GM12878 (cell line): Measurements from ENCODE around the gene HSD3B1. TPM values are rescaled to one million over a fixed set of nuclear protein-coding genes. Genes with fewer than 3 reads are reported as not detected.

Experiments
- ATAC-seq: fragments of 200-7000 bp; cut with Tn5 transposase; 3 replicates; pipeline ENCODE4 v1.9.1; 2020; ENCODE audit warnings: mild to moderate bottlenecking, moderate library complexity
- BruUV-seq: library from RNA; stranded (reverse); fragments of 400-500 nt; replicated peaks from 2 replicates; lab custom pipeline; 2021; lab: Mats Ljungman, UMichigan
- CTCF ChIA-PET: fragments of 300-600 bp; sonication (Branson Sonifier 250); formaldehyde crosslinking; extraction: SDS; loops from one replicate; lab custom pipeline; 2021; ENCODE audit warnings: inconsistent platforms; lab: Yijun Ruan, JAX
- POLR2A ChIA-PET: fragments of 350-600 bp; formaldehyde crosslinking; extraction: SDS; loops from one replicate; lab custom pipeline; 2021; ENCODE audit warnings: inconsistent platforms; lab: Charles Lee
- RAD21 ChIA-PET: fragments of 300-600 bp; sonication (Branson Sonifier 250); formaldehyde crosslinking; loops from one replicate; lab custom pipeline; 2023; ENCODE audit warnings: antibody characterized with exemption; ENCODE audit not compliant: unreplicated experiment; lab: Charles Lee
- SMC1A ChIA-PET: fragments of 300-600 bp; sonication (Branson Sonifier 250); formaldehyde crosslinking; loops from one replicate; lab custom pipeline; 2023; ENCODE audit not compliant: unreplicated experiment, uncharacterized antibody; lab: Charles Lee
- DNase-seq: peaks from one replicate; pipeline ENCODE4 v3.0.0-alpha.2; 2011; ENCODE audit warnings: low read depth, low spot score
- FAIRE-seq: peaks from 3 replicates; lab custom pipeline; 2011; peaks lifted over from hg19 to GRCh38; lab: Jason Lieb, UNC
- H2AFZ ChIP-seq: 2 replicates; pipeline ENCODE4 v1.6.0; 2011; ENCODE audit warnings: low read depth, low read length, control low read depth; ENCODE audit not compliant: control insufficient read depth
- H3K27ac ChIP-seq: 2 replicates; pipeline ENCODE4 v1.5.1; 2011; ENCODE audit warnings: control low read depth; ENCODE audit not compliant: control insufficient read depth, insufficient read depth
- H3K27me3 ChIP-seq, 2 experiments: replicated peaks in 1 of 2; 2 replicates each; pipeline versions ENCODE4 v1.6.0 to v1.6.1; 2011; ENCODE audit warnings: low read length in 1 of 2; ENCODE audit not compliant: control insufficient read depth in 2 of 2, insufficient read depth in 2 of 2
- H3K36me3 ChIP-seq, 2 experiments: 2 replicates each; pipeline ENCODE4 v1.5.1; 2011; ENCODE audit warnings: low read length in 1 of 2; ENCODE audit not compliant: control insufficient read depth in 2 of 2, insufficient read depth in 2 of 2
- H3K4me1 ChIP-seq: 2 replicates; pipeline ENCODE4 v1.6.1; 2011; ENCODE audit warnings: mild to moderate bottlenecking, low read length, moderate library complexity, mixed read lengths; ENCODE audit not compliant: control insufficient read depth, insufficient read depth
- H3K4me2 ChIP-seq: 2 replicates; pipeline ENCODE4 v1.6.0; 2011; ENCODE audit warnings: control low read depth; ENCODE audit not compliant: control insufficient read depth, insufficient read depth
- H3K4me3 ChIP-seq: fragments of 200-600 bp; sonication (generic); 2 replicates; pipeline ENCODE4 v1.5.1; 2016
- H3K79me2 ChIP-seq: 2 replicates; pipeline ENCODE4 v1.6.0; 2011; ENCODE audit warnings: low read length; ENCODE audit not compliant: control insufficient read depth, insufficient read depth
- H3K9ac ChIP-seq: 2 replicates; pipeline ENCODE4 v1.8.0; 2011; ENCODE audit warnings: low read length, control low read depth, mixed read lengths; ENCODE audit not compliant: control insufficient read depth, insufficient read depth
- H3K9me3 ChIP-seq: replicated peaks from 3 replicates; pipeline ENCODE4 v1.5.1; 2011; ENCODE audit warnings: mild to moderate bottlenecking, low read length; ENCODE audit not compliant: control insufficient read depth, insufficient read depth
- H4K20me1 ChIP-seq: 2 replicates; pipeline ENCODE4 v1.6.0; 2011; ENCODE audit not compliant: control insufficient read depth, insufficient read depth
- BACH1 ChIP-seq: fragments of 450-650 bp; IDR thresholded peaks from 2 replicates; pipeline ENCODE4 v1.6.1; 2017; ENCODE audit warnings: mild to moderate bottlenecking, borderline replicate concordance
- BCL11A ChIP-seq: IDR thresholded peaks from 2 replicates; pipeline ENCODE4 v1.6.1; 2011; ENCODE audit warnings: low read depth, low read length
- CBFB ChIP-seq: IDR thresholded peaks from 2 replicates; pipeline ENCODE4 v1.6.1; 2016; ENCODE audit warnings: antibody characterized with exemption, low read depth
- CBX5 ChIP-seq: sonication (generic); IDR thresholded peaks from 2 replicates; pipeline ENCODE4 v1.6.1; 2016; ENCODE audit warnings: low read depth, moderate library complexity, mild to moderate bottlenecking, inconsistent platforms
- CREB1 ChIP-seq: IDR thresholded peaks from 2 replicates; pipeline ENCODE4 v1.6.1; 2012; ENCODE audit warnings: low read depth, mild to moderate bottlenecking, inconsistent platforms
- HCFC1 ChIP-seq: fragments of 150-350 bp; IDR thresholded peaks from 2 replicates; pipeline ENCODE4 v1.6.1; 2014; ENCODE audit warnings: low read length
- IKZF1 ChIP-seq: fragments of 450-650 bp; conservative IDR thresholded peaks from 2 replicates; pipeline ENCODE4 v1.6.1; 2017; ENCODE audit warnings: antibody characterized with exemption, mild to moderate bottlenecking
- KDM1A ChIP-seq: fragments of 200-600 bp; sonication (generic); IDR thresholded peaks from 2 replicates; pipeline ENCODE4 v1.6.1; 2016; ENCODE audit warnings: borderline replicate concordance
- NR2C1 ChIP-seq: fragments of 450-650 bp; IDR thresholded peaks from 2 replicates; pipeline ENCODE4 v1.6.1; 2017; ENCODE audit warnings: antibody characterized with exemption, mild to moderate bottlenecking, moderate library complexity
- RFX5 ChIP-seq: IDR thresholded peaks from 2 replicates; pipeline ENCODE4 v1.6.1; 2011; ENCODE audit warnings: low read depth, low read length, improper control_type of control experiment
- TCF7 ChIP-seq: IDR thresholded peaks from 2 replicates; pipeline ENCODE4 v1.6.1; 2014; ENCODE audit warnings: antibody characterized with exemption, borderline replicate concordance
- YBX1 ChIP-seq: fragments of 450-650 bp; IDR thresholded peaks from 2 replicates; pipeline ENCODE4 v1.6.1; 2016; ENCODE audit warnings: antibody characterized with exemption
- ZBED1 ChIP-seq: IDR thresholded peaks from 2 replicates; pipeline ENCODE4 v1.6.1; 2016; ENCODE audit warnings: borderline replicate concordance
- WGBS: methylation state at CpG from one replicate; pipeline ENCODE4 v1.1.6; 2016; ENCODE audit warnings: low lambda C conversion rate; ENCODE audit not compliant: insufficient replicate concordance, insufficient coverage; ENCODE audit errors: missing lambda C conversion rate; 5-methylcytosine and 5-hydroxymethylcytosine counted together
- in situ Hi-C: fragments of 300-500 bp; cut with MboI; formaldehyde crosslinking; loops from 9 replicates; pipeline ENCODE4 v1.14.3; 2018; ENCODE audit warnings: mixed read lengths
- intact Hi-C: fragments of 100-400 bp; cut with micrococcal nuclease; formaldehyde crosslinking; loops from one replicate; pipeline ENCODE4 v1.14.2; 2022; ENCODE audit not compliant: unreplicated experiment
- polyA plus RNA-seq, 11 experiments: library from polyadenylated mRNA; depleted of rRNA in 4 of 11; unstranded in 6 of 11; stranded (reverse) in 5 of 11; fragments of >200 nt; fragmentation: Nextera tagmentation in 4 of 11; fragmentation: Illumina TruSeq in 1 of 11; extraction: Ambion mirVana in 4 of 11; extraction: Trizol in 1 of 11; gene quantifications; 1 replicate in 1 of 11; 2 replicates in 10 of 11; pipeline versions ENCODE4 v1.2.1 to v1.2.3, GENCODE V29; 2011 to 2016; ENCODE audit warnings: inconsistent platforms in 2 of 11, missing spikeins in 2 of 11, low read depth in 1 of 11
- total RNA-seq, 4 experiments: library from RNA; depleted of rRNA in 3 of 4; stranded (reverse); fragments of >200 nt in 3 of 4; fragmentation: Illumina TruSeq in 1 of 4; extraction: Trizol in 1 of 4; gene quantifications; 2 replicates each; pipeline versions ENCODE4 v1.2.1 to v1.2.3, GENCODE V29; 2013 to 2021
- TF ChIP-seq, protein P1 (sequence below): fragments of 450-650 bp; formaldehyde crosslinking; IDR thresholded peaks from 2 replicates; pipeline ENCODE4 v1.4.0; 2022; ENCODE audit warnings: mild to moderate bottlenecking, moderate library complexity
- TF ChIP-seq, protein P2 (sequence below): fragments of 450-650 bp; IDR thresholded peaks from 2 replicates; pipeline ENCODE4 v1.6.1; 2017; ENCODE audit warnings: borderline replicate concordance

HSD3B1 gene
- total and polyA plus RNA-seq, 10 of the 15 experiments (the other 5 are each of a cell fraction or from before 2014, with no cell fraction given): not detected

DNA sequence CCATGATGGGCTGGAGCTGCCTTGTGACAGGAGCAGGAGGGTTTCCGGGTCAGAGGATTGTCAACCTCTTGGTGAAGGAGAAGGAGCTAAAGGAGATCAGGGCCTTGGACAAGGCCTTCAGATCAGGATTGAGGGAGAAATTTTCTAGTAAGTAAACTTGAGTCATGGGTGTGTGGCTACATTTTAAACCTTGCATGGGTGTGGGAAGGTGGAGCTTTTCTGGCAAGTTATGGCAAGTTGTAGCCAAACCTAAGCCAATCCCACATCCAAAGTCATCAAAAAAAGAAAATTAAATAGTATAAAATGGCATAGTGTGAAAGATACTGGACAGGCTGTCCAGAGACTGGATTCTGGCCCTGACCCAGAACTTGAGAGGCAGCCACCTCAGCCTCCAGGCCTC lies 39.8 kb upstream of the HSD3B1 start:
- WGBS: 80% methylated on average over 1 of the region's 1 CpG
- intact Hi-C loops: no loop called here
- ATAC-seq (no peak), FAIRE-seq (no peak), DNase-seq (no peak)
- ChIA-PET RAD21 (no interaction called here), POLR2A (no interaction called here), CTCF (no interaction called here), SMC1A (no interaction called here)
- H2AFZ ChIP-seq: no peak overlapping the region
- TF ChIP-seq RFX5 (no peak), KDM1A (no peak)
- no peaks in the 10 kb centered on the region for H3K79me2 ChIP-seq
- no peaks in the 10 kb centered on the region for H3K36me3 ChIP-seq
- in situ Hi-C loops: no loop called here
- H3K27me3 ChIP-seq: no peaks in the 10 kb centered on the region
- H3K9ac ChIP-seq: no peak overlapping the region
- H3K4me1 ChIP-seq: no peaks in the 10 kb centered on the region
- no TSS peak for BruUV-seq
- H3K9me3 ChIP-seq: no peaks in the 10 kb centered on the region
- H4K20me1 ChIP-seq: no peaks in the 10 kb centered on the region
- no peak overlapping the region for H3K4me3 ChIP-seq
- H3K4me2 ChIP-seq: no peak overlapping the region
- no peak overlapping the region for H3K27ac ChIP-seq

DNA sequence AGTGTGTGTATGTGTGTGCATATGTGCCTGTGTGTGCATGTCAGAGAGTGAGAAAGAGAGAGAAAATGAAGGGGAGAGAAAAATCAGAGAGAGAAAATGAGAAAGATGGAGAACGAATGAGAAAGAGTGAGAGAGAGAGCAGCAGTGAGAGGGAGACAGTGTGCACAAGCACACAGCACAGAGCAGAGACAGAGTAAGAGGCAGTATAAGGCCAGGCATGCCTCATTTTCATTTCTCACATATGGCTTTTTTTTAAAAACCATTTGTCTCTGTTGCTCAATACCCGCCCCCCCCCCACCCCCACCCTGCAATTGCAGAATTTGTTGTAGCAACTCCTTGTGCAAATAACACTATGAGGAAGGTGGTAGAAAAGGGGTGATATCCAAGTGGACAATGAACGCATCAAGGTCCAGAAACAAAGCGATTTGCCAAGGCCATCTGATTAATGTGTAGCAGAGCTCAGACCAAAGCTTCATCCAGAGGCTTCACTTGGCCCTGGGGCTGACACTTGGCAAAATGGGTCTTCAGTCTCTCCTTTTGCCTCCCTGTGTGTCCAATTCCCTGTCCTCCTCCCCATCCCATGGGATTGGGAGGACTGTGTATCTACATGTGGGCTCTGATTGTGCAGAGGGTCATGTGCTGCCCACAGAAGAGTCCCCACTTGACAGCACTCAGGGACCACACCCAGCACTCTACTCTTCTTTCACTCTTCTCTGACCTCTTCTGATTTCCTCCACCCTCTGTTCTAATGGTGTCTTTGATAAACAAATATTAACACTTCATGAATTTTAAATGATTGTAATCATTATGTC lies 38.9 kb upstream of the HSD3B1 start:
- in situ Hi-C loops: no loop called here
- TF ChIP-seq BCL11A (no peak), BACH1 (no peak), CBFB (no peak), TCF7 (no peak), YBX1 (no peak), NR2C1 (no peak), CBX5 (no peak), ZBED1 (no peak), CREB1 (no peak), IKZF1 (no peak), HCFC1 (no peak)
- TF ChIP-seq, protein P1, sequence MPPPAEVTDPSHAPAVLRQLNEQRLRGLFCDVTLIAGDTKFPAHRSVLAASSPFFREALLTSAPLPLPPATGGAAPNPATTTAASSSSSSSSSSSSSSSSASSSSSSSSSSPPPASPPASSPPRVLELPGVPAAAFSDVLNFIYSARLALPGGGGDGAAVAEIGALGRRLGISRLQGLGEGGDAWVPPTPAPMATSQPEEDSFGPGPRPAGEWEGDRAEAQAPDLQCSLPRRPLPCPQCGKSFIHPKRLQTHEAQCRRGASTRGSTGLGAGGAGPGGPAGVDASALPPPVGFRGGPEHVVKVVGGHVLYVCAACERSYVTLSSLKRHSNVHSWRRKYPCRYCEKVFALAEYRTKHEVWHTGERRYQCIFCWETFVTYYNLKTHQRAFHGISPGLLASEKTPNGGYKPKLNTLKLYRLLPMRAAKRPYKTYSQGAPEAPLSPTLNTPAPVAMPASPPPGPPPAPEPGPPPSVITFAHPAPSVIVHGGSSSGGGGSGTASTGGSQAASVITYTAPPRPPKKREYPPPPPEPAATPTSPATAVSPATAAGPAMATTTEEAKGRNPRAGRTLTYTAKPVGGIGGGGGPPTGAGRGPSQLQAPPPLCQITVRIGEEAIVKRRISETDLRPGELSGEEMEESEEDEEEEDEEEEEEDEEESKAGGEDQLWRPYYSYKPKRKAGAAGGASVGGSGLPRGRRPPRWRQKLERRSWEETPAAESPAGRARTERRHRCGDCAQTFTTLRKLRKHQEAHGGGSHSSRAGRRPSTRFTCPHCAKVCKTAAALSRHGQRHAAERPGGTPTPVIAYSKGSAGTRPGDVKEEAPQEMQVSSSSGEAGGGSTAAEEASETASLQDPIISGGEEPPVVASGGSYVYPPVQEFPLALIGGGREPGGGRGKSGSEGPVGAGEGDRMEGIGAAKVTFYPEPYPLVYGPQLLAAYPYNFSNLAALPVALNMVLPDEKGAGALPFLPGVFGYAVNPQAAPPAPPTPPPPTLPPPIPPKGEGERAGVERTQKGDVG (CRISPR knock-in tag): no peak
- TF ChIP-seq, protein P2, sequence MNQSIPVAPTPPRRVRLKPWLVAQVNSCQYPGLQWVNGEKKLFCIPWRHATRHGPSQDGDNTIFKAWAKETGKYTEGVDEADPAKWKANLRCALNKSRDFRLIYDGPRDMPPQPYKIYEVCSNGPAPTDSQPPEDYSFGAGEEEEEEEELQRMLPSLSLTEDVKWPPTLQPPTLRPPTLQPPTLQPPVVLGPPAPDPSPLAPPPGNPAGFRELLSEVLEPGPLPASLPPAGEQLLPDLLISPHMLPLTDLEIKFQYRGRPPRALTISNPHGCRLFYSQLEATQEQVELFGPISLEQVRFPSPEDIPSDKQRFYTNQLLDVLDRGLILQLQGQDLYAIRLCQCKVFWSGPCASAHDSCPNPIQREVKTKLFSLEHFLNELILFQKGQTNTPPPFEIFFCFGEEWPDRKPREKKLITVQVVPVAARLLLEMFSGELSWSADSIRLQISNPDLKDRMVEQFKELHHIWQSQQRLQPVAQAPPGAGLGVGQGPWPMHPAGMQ: no peak

More for the DNA sequence above, 38.9 kb upstream of the HSD3B1 start:
- ATAC-seq: no peak
- Histone ChIP-seq H4K20me1 (no peaks in the 10 kb centered on the region), H3K27ac (no peak overlapping the region), H3K9ac (no peak overlapping the region), H3K27me3 (no peaks in the 10 kb centered on the region), H3K79me2 (no peaks in the 10 kb centered on the region), H3K4me1 (no peaks in the 10 kb centered on the region), H3K4me2 (no peak overlapping the region), H3K9me3 (no peaks in the 10 kb centered on the region), H3K36me3 (no peaks in the 10 kb centered on the region), H3K4me3 (no peak overlapping the region), H2AFZ (no peak overlapping the region)
- intact Hi-C loops: no loop called here
- ChIA-PET CTCF (no interaction called here), SMC1A (no interaction called here), RAD21 (no interaction called here), POLR2A (no interaction called here)
- BruUV-seq: no TSS peak
- DNase-seq: no peak
- no peak for FAIRE-seq
- WGBS: 21% methylated on average over 4 of the region's 4 CpGs
